DMS79 treated with DMSO at 0.1 percent for 48 hours (cell line): Measurements from ENCODE around the gene NHERF2.

Experiments used
- DNase-seq: peaks from one replicate; lab custom pipeline; 2025; lab: John Stamatoyannopoulos, UW

NHERF2 gene

GRCh38 chr16:2040787-2041522, 14.3 kb downstream of the NHERF2 start:
- peak; percentile 53 for DNase-seq

GRCh38 chr16:2042171-2042985, 15.7 kb downstream of the NHERF2 start:
- peak; percentile 88 for DNase-seq

- peak; percentile 47 for DNase-seq
Measured at GRCh38 chr16:2042986-2043666, 16.4 kb downstream of the NHERF2 start.

- no peak for DNase-seq
Measured at GRCh38 chr16:2043667-2044451, 17.2 kb downstream of the NHERF2 start.

- no peak for DNase-seq
Measured at GRCh38 chr16:2044541-2044940, 17.8 kb downstream of the NHERF2 start.

GRCh38 chr16:2045965-2046892, 19.5 kb downstream of the NHERF2 start:
- DNase-seq, result no peak

- DNase-seq, result no peak
Measured at GRCh38 chr16:2046893-2047329, 20.2 kb downstream of the NHERF2 start.

GRCh38 chr16:2047330-2048115, 20.8 kb downstream of the NHERF2 start, which contains the start of the genes NTHL1 and TSC2:
TSS of gene NTHL1 (minus strand) at chr16:2047834. CDS start at chr16:2047823, 11 bp downstream.
TSS of gene TSC2 (plus strand) at chr16:2047985. CDS start at chr16:2048616, 631 bp downstream.
- peak; percentile 84 for DNase-seq

- DNase-seq, result no peak
Measured at GRCh38 chr16:2048116-2048543, 21.4 kb downstream of the NHERF2 start.

- no peak for DNase-seq
Measured at GRCh38 chr16:2053211-2053610, 26.5 kb downstream of the NHERF2 start.

GRCh38 chr16:2053897-2054296, 27.2 kb downstream of the NHERF2 start:
- DNase-seq, result no peak

- DNase-seq, result peak; percentile 84
Measured at GRCh38 chr16:2054543-2055245, 28.0 kb downstream of the NHERF2 start.

GRCh38 chr16:2056077-2056476, 29.4 kb downstream of the NHERF2 start:
- DNase-seq, result no peak

- peak; percentile 82 for DNase-seq
Measured at GRCh38 chr16:2056681-2057407, 30.1 kb downstream of the NHERF2 start.

GRCh38 chr16:2057438-2057837, 30.7 kb downstream of the NHERF2 start:
- no peak for DNase-seq

- no peak for DNase-seq
Measured at GRCh38 chr16:2058420-2058819, 31.7 kb downstream of the NHERF2 start.

- DNase-seq, result peak; percentile 77
Measured at GRCh38 chr16:2058872-2059271, 32.2 kb downstream of the NHERF2 start.

- no peak for DNase-seq
Measured at GRCh38 chr16:2060346-2060745, 33.6 kb downstream of the NHERF2 start.
